GM20431 (cell line): ENCODE measurements around the gene IZUMO2.
"Not testable (repeated sequence)": the region's sequence is repeated elsewhere in the genome, so short reads cannot be mapped to it uniquely, and the experiment has no call there.

Experiments used
- in situ Hi-C: fragments of 300-500 bp; cut with MseI, MboI; formaldehyde crosslinking; loops from one replicate; pipeline ENCODE4 v1.15.0; 2020; ENCODE audit warnings: low sequenced_read_pairs; ENCODE audit not compliant: unreplicated experiment

IZUMO2 gene

DNA sequence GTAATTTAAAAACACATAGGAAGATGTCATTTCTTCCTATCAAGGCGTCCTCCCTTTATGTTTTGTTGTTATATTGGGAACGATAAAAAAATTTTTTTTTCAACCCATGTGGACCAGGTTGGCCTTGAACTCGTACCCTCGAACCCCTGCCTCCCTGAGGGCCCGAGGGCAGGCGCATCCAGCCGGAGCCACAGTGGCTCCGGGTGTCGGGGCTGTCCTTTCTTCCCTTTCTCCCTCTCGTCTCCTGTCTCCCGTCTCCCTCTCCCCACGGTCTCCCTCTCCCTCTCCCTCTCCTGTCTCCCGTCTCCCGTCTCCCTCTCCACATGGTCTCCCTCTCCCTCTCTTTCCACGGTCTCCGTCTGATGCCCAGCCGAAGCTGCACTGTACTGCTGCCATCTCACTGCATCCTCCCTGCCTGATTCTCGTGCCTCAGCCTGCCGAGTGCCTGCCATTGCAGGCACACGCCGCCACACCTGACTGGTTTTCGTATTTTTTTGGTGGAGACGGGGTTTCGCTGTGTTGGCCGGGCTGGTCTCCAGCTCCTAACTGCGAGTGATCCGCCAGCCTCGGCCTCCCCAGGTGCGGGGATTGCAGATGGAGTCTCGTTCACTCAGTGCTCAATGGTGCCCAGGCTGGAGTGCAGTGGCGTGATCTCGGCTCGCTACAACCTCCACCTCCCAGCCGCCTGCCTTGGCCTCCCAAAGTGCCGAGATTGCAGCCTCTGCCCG is 22.8 kb downstream of the IZUMO2 start:
- in situ Hi-C loops = not testable (repeated sequence)

DNA sequence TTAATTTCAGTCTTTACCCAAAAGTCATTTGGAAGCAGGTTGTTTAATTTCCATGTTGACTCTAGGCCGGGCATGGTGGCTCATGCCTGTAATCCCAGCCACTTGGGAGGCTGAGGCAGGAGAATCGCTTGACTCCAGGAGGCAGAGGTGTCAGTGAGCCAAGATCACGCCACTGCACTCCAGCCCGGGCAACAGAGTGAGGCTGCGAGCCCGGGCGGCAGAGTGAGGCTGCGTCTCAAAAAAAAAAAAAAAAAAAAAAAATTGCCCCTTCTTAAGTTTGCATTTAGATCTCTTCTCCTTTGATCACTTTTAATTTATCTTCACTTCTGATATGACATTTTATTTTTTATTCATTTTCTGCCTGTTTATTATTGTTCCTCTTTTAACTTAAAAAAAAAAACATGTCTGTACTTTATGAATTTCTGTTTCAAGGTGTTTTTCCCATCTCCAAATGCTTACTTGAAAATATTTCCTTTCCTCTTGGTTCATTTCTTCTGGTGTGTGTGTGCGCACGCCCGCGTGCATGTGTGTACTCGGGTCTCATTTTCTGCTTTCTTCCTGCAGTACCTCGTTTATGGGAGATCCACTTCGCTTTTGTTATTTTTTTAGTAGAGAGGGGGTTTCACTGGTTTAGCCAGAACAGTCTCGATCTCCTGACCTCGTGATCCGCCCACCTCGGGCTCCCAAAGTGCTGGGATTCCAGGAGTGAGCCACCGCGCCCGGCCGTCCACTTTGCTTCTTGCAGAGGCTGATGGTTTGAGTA is 26.3 kb downstream of the IZUMO2 start:
- in situ Hi-C loops = not testable (repeated sequence)

GRCh38 chr19:50135856-50136602 is 27.1 kb downstream of the IZUMO2 start:
- in situ Hi-C loops = not testable (repeated sequence)

DNA sequence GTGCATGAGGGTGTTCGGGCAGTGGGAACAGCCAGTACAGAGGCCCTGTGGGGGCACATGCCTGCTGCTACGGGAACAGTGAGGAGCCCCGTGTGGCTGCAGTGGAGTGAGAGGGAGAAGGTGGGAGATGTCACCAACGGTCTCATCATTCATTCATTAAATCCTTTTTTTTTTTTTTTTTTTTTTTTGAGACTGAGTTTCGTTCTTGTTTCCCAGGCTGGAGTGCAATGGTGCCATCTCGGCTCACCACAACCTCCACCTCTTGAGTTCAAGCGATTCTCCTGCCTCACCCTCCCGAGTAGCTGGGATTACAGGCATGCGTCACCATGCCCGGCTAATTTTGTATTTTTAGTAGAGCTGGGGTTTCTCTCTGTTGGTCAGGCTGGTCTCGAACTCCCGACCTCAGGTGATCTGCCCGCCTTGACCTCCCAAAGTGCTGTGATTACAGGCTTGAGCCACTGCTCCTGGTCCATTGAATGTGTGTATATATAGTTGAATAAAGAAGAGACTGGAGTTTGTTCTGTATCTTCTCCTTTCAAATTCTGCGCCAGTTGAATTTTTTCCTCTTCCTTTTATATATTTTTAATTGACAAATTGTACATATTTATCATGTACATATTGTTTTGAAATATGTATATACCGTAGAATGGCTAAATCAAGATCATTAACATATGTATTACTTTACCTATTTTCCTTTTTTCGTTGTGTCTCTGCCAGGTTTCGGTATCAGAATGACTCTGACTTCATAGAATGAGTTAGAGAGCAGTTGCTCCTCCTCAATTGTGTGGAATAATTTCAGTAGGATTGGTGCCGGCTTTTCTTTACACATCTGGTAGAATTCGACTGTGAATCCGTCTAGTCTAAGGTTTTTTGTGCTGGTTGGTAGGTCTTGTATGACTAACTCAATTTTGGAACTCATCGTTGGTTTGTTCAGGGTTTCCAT is 28.0 kb downstream of the IZUMO2 start:
- in situ Hi-C loops = not testable (repeated sequence)

DNA sequence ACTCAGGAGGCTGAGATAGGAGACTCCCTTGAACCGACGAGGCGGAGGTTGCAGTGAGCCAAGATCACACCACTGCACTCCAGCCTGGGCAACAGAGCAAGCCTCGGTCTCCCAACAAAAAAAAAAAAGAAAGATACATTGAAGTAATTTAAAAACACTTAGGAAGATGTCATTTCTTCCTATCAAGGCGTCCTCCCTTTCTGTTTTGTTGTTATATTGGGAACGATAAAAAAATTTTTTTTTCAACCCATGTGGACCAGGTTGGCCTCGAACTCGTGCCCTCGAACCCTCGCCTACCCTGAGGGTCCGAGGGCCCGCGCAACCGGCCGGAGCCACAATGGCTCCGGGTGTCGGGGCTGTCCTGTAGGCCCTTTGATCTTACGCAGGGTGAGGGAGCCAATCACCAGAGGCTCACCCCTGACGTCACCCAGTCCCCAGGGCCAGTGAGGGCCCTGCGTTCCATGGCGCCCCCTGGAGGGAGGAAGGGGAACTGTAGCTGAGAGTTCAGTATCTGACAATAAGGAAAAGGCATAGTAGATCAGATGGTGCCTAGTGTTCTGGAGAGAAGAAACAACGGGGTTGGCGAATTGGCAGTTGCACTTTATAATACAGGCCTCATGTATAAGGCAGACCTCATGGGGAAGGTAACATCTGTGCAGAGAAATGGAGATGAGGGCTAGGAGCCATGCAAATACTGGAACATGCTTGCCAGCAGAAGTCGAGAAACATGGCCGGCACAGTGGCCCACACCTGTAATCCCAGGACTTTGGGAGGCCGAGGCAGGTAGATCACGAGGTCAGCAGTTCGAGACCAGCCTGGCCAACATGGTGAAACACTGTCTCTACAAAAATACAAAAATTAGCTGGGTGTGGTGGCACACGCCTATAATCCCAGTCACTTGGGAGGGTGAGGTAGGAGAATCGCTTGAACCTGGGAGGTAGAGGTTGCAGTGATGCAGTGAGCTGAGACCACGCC is 29.3 kb downstream of the IZUMO2 start:
- in situ Hi-C loops = not testable (repeated sequence)

DNA sequence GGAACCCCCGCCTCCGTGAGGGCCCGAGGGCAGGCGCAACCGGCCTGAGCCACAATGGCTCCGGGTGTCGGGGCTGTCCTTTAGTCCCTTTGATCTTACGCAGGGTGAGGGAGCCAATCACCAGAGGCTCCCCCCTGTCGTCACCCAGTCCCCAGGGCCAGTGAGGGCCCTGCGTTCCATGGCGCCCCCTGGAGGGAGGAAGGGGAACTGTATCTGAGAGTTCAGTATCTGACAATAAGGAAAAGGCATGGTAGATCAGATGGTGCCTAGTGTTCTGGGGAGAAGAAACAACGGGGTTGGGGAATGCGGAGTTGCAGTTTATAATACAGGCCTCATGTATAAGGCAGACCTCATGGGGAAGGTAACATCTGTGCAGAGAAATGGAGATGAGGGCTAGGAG is 59.1 kb downstream of the IZUMO2 start:
- in situ Hi-C loops = not testable (repeated sequence)

DNA sequence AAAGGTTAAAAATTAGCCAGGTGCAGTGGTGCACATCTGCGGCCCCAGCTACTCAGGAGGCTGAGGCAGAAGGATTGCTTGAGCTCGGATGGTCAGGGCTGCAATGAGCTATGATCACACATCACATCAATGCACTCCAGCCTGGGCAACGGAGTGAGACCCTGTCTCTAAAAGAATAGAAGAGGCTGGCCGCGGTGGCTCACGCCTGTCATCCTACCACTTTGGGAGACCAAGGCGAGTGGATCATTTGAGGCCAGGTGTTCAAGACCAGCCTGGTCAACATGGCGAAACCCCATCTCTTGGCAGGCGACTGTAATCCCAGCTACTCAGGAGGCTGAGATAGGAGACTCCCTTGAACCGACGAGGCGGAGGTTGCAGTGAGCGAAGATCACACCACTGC is 59.7 kb downstream of the IZUMO2 start:
- in situ Hi-C loops = not testable (repeated sequence)
